ENCODE data around the gene PODXL2. TPM values are rescaled to one million over a fixed set of nuclear protein-coding genes. Genes with fewer than 3 reads are reported as not detected.

The PODXL2 gene
- total RNA-seq, 1 experiment from 2014 or later = 5.7 TPM

DNA sequence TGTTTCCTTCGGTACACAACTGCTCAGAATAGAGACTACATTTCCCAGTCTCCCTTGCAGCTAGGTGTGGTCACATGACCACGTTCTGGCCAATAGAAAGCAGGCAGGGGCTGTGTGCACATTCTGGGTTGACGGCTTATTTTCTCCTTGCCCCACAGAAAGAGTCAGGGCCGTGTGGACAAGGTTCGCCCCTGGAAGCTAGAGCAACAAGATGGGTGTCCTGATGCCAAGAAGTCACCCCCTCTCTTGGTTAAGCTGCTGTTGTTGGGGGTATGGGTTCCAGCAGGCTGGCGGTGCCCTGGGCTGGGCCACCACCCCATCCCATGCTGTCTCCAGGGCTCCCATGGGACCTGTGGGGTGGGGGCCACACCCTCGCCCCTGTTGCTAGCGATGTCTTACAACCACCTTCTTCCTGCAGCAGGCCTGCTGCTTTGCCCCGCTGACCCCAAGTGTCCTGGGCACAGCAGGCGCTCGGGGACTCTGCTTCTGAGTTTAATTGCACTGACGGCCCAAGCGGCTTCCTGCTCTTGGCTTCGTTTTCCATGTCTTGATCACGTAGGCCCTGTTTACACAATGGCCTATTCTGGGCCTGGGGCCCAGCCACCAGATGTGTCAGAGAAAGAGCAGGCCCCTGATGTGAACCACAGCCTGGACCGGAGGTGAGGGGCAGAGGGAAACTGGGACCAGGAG lies 68.7 kb downstream of the PODXL2 start:
- H2AFZ ChIP-seq (ENCODE audit: low read depth, low read length, poor library complexity, severe bottlenecking) = peak overlapping the region; percentile 52
- no TSS peak for BruUV-seq (replicated peaks)
- DNase-seq (ENCODE audit: low read depth, low spot score) = peak; percentile 50
- no peaks in the 10 kb centered on the region for H3K9me2 ChIP-seq (ENCODE audit: insufficient read depth)
- H3K4me1 ChIP-seq (ENCODE audit: control insufficient read depth in 1 of 2, insufficient read depth in 2 of 2, low read length in 2 of 2) = peaks cover 2 to 29% of the 10 kb centered on the region in 2 experiments; a peak in 2 of 4 replicates
- H4K20me1 ChIP-seq (ENCODE audit: insufficient read depth) = no peaks in the 10 kb centered on the region
- ChIA-PET RAD21 (ENCODE audit: low non-redundant PET in 1 of 2, low total read pairs in 2 of 2, uncharacterized antibody in 2 of 2, unreplicated experiment in 2 of 2) (no interaction called here), CTCF (interaction anchor here (0.8 to 3.0 kb wide), 2 partner anchors 120 to 261 kb away, joined by 3 to 17 read pairs; no protein-coding TSS in a partner anchor), POLR2A (interaction anchor here (1.0 kb wide), 1 partner anchor 9 kb away, joined by 4 read pairs; no protein-coding TSS in a partner anchor)
- H3K4me2 ChIP-seq (ENCODE audit: low read length) = peak overlapping the region; percentile 34
- no peaks in the 10 kb centered on the region for H3K9me3 ChIP-seq (ENCODE audit: control insufficient read depth in 1 of 2, insufficient read depth in 1 of 2, low read depth in 1 of 2, low read length in 2 of 2)
- no peak overlapping the region for H3K9ac ChIP-seq (ENCODE audit: low read length)
- H3K27ac ChIP-seq (ENCODE audit: low read depth, low read length) = no peak overlapping the region
- peak; percentile 38 for TF ChIP-seq SP1 (IDR thresholded peaks at IDR 0.05; ENCODE audit: low read depth)
- TF ChIP-seq JUND (IDR thresholded peaks at IDR 0.05) = no peak
- no peak overlapping the region for H3K4me3 ChIP-seq (replicated peaks in 1 of 2; ENCODE audit: low read depth in 1 of 2, low read length in 2 of 2)
- ATAC-seq = peak; percentile 86
- no peaks in the 10 kb centered on the region for H3K79me2 ChIP-seq (ENCODE audit: insufficient read depth, low read length)
- no peaks in the 10 kb centered on the region for H3K36me3 ChIP-seq (ENCODE audit: control insufficient read depth in 1 of 2, insufficient read depth in 2 of 2, low read length in 2 of 2)
- H3K27me3 ChIP-seq (ENCODE audit: insufficient read depth, low read length) = no peaks in the 10 kb centered on the region
- intact Hi-C loops (cut with micrococcal nuclease) = no loop called here

DNA sequence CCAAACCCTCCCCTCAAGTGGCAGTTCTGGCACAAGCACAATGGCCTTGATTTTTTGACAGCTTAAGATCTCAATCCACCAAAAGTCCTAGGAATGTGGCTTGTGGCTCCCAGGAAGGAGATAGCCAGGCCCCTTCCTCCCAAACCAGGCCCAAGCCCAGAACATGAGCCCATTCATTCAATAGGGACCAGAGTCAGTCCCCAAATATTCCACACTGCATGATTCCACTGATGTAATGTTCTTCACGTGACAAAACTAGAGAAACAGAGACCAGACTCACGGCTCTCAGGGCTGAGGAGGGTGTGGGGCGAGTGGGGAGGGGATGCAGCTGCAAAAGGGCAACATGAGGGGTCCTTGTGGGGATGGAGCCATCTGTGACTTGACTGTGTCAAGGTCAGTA lies 69.3 kb downstream of the PODXL2 start:
- intact Hi-C loops (cut with micrococcal nuclease) = no loop called here
- Histone ChIP-seq H3K4me1 (ENCODE audit: control insufficient read depth in 1 of 2, insufficient read depth in 2 of 2, low read length in 2 of 2) (peaks cover 2 to 29% of the 10 kb centered on the region in 2 experiments; a peak in 2 of 4 replicates), H3K27me3 (ENCODE audit: insufficient read depth, low read length) (no peaks in the 10 kb centered on the region), H3K79me2 (ENCODE audit: insufficient read depth, low read length) (no peaks in the 10 kb centered on the region), H3K4me3 (replicated peaks in 1 of 2; ENCODE audit: low read depth in 1 of 2, low read length in 2 of 2) (no peak overlapping the region), H3K9me2 (ENCODE audit: insufficient read depth) (no peaks in the 10 kb centered on the region), H3K9me3 (ENCODE audit: control insufficient read depth in 1 of 2, insufficient read depth in 1 of 2, low read depth in 1 of 2, low read length in 2 of 2) (no peaks in the 10 kb centered on the region), H3K36me3 (ENCODE audit: control insufficient read depth in 1 of 2, insufficient read depth in 2 of 2, low read length in 2 of 2) (no peaks in the 10 kb centered on the region), H3K9ac (ENCODE audit: low read length) (no peak overlapping the region), H4K20me1 (ENCODE audit: insufficient read depth) (no peaks in the 10 kb centered on the region), H2AFZ (ENCODE audit: low read depth, low read length, poor library complexity, severe bottlenecking) (no peak overlapping the region), H3K4me2 (ENCODE audit: low read length) (no peak overlapping the region), H3K27ac (ENCODE audit: low read depth, low read length) (no peak overlapping the region)
- DNase-seq (ENCODE audit: low read depth, low spot score) (no peak), ATAC-seq (no peak)
- CTCF ChIA-PET = interaction anchor here (3.0 kb wide), 1 partner anchor 261 kb away, joined by 17 read pairs; no protein-coding TSS in a partner anchor
- RAD21 ChIA-PET (ENCODE audit: low non-redundant PET in 1 of 2, low total read pairs in 2 of 2, uncharacterized antibody in 2 of 2, unreplicated experiment in 2 of 2) = no interaction called here
- TF ChIP-seq ELF1 (IDR thresholded peaks at IDR 0.05; ENCODE audit: borderline replicate concordance, low read depth) (no peak), POLR2A (IDR thresholded peaks at IDR 0.05; ENCODE audit: borderline replicate concordance, extremely low read depth, insufficient read depth, insufficient read length) (no peak), CBX3 (IDR thresholded peaks at IDR 0.05; ENCODE audit: low read depth) (no peak), POLR2AphosphoS5 (IDR thresholded peaks at IDR 0.05; ENCODE audit: low read depth, low read length) (no peak), ZBTB33 (IDR thresholded peaks at IDR 0.05; ENCODE audit: extremely low read depth, insufficient replicate concordance, low read length) (no peak), ZNF274 (IDR thresholded peaks at IDR 0.05; ENCODE audit: low read depth, low read length) (no peak), ATF3 (IDR thresholded peaks at IDR 0.05) (no peak), CEBPB (IDR thresholded peaks at IDR 0.05; ENCODE audit: low read depth) (no peak), JUND (IDR thresholded peaks at IDR 0.05) (no peak), REST (IDR thresholded peaks at IDR 0.05; ENCODE audit: low read depth) (no peak), EGR1 (IDR thresholded peaks at IDR 0.05; ENCODE audit: low read depth) (no peak), EZH2 (IDR thresholded peaks at IDR 0.05) (no peak), SRF (IDR thresholded peaks at IDR 0.05; ENCODE audit: low read depth) (no peak)
- TF ChIP-seq, protein P1, sequence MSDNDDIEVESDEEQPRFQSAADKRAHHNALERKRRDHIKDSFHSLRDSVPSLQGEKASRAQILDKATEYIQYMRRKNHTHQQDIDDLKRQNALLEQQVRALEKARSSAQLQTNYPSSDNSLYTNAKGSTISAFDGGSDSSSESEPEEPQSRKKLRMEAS (IDR thresholded peaks at IDR 0.05) = no peak
- POLR2A ChIA-PET = no interaction called here
- no TSS peak for BruUV-seq (replicated peaks)
